Hematopoietic multipotent progenitor cell treated with erythropoietin and hydrocortisone succinate and interleukin-3 and kit ligand, for 4 days (in vitro differentiated cells): Measurements from ENCODE around the gene TOR4A.

Experiments used
- DNase-seq: peaks from one replicate; pipeline ENCODE4 v3.0.0-alpha.2; 2015

TOR4A gene

DNA sequence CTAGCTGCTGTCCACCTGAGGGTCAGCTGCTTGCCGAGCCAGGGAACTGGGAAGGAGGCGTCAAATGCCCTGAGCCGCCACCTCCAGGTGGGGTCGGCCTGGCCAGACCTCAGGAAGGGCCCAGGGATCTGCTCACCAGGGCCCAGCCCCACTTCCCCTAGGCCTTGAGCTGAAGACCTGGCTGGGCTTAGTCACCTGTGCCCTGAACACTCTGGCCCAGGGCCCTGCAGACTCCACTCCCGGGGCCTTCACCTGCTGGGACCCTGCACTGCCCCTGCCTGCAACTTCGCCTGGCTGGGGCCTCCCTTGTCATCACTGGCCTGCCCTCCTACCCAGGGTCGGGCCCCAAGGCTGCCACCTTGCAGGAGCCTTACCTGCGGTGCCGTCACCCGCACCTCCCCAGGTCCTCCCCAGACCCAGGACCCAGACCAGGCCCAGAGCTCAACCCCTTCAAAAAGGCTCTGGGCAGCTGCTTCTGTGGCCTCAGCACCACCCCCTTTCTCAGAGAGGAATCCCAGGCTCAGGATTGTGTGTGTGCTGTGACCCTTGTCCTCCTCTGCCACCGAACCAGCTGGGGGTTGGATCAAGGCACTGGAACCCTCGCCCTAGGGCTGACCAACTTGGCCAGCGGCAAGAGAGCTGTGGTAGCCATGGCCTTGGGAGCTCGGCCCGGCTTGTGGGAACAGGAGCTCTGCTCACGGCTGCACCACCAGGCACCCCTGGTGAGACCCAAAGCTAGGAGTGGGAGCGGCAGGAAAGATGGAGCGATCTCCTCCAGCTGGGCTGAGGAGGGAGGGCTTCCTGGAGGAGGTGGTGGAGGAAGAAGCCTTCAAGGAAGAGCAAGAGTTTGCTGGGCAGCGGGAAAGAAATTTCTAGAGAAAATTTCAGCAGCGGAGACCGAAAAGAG is 23.6 kb upstream of the TOR4A start:
- DNase-seq = no peak

DNA sequence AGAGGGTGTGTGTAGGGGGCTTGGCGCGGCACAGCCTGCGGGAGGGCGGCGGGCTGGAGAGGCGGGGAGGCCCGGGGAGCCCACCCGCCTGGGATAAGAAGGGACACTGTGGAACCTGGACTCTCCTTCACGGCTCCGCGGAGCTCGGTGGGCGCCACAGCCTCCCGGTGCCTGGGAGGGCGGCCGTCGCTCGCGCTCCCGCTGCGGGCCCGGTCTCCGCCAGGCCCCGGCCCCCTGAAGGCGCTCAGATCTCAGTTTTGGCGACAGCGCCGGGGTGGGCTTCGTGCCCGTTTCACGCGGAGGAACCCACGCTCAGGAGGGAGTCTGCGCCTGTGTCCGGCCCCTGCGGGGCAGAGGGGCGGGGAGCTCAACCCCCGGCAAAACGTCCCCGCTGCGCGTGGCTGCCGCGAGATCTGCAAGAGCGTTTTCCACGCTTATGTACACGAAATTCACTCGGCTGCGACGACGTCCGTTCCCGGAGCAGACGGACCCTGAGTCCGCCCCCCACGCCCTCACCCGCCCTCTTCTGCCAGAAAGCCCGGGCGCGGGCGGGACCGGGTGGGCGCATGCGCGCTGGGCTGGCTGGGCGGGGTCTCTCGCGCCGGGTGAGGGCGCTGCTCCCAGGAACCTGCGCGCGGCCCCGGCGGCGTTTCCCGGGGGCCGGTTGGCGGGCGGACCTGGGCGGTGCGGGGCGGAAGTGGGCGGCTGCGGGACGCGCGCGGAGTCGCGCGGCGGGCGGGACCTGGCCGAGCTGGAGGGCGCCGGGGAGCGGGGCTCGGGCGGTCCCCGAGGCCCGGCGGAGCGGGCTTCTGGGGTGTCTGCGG is 22.7 kb upstream of the TOR4A start, which contains the start of gene NELFB:
Gene NELFB, plus strand, starts transcription at position 704 of the 824 bp plus-strand sequence.
- DNase-seq = peak; percentile 95

DNA sequence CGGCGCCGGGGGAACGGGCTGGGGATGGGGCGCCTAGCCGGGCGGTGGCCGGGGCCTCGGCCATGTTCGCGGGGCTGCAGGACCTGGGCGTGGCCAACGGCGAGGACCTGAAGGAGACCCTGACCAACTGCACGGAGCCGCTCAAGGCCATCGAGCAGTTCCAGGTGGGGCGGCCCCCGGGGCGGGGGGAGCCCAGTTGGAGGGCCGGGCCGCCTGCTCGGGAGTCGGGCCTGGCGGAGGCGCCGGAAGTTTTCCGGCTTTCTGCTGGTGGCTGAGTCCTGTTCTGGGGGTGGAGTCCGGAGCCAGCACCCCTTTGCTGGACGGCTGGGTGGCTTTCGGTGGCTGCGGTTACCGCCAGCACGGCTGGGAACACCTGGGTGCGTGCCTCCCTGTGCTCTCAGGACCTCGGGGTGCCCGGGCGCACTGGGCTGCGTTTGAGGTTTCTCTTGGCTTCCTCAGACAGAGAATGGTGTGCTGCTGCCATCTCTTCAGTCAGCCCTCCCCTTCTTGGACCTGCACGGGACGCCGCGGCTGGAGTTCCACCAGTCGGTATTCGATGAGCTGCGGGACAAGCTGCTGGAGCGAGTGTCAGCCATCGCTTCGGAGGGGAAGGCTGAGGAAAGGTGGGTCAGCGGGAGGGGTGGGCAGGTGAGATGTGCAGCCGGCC is 21.9 kb upstream of the TOR4A start:
- DNase-seq = no peak

DNA sequence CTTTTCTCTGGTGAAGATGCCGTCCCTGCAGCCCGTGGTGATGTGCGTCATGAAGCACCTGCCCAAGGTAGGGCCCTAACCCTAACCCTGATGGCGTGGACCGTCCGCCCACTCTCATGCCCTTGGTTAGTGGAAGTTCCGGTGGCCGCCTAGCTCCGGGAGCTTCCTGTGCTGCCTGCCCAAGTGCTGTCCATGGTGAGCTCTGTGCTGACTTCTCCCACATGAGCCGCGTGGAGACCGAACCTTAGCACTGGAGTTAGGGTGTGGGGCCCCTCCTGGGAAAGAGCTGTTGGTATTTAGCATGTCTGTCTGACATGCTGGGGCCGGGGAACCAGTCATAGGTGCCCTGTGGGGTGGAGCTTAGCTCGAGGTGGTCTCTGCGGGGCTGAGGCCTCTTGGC is 21.2 kb upstream of the TOR4A start:
- no peak for DNase-seq

DNA sequence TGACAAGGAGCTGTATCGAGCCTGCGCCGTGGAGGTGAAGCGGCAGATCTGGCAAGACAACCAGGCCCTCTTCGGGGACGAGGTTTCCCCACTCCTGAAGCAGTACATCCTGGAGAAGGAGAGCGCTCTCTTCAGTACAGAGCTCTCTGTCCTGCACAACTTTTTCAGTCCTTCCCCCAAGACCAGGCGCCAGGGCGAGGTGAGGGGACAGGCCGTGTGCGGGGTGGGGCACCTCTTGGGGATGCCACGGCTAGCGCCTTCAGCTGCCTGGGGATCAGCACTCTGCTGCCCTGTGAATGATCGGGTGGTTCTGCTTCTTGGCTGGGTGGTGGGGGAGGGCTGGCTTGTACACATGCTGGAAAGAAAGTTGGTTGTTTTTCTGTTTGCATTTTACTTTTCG is 20.7 kb upstream of the TOR4A start:
- peak; percentile 70 for DNase-seq

DNA sequence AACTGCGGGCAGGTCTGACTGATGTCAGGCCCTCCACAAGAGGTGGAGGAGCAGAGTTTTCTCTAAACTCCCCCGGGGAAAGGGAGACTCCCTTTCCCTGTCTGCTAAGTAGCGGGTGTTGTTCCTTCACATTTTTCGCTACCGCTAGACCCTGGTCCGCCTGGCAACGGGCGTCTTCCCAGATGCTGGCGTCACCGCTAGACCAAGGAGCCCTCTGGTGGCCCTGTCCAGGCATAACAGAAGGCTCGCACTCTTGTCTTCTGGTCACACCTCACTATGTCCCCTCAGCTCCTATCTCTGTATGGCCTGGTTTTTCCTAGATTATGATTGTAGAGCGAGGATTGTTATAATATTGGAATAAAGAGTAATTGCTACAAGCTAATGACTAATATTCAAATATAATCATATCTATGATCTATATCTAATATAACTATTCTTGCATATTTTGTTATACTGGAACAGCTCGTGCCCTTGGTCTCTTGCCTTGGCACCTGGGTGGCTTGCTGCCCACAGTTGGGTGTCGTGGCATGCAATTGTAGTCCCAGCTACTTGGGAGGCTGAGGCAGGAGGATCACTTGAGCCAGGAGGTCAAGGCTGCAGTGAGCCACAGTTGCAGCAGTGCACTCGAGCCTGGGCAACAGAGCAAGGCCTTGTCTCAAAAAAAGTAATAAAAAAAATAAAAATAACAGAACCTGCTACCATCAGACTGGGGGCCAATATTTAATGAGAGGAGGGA is 15.2 kb upstream of the TOR4A start:
- DNase-seq = peak; percentile 56

DNA sequence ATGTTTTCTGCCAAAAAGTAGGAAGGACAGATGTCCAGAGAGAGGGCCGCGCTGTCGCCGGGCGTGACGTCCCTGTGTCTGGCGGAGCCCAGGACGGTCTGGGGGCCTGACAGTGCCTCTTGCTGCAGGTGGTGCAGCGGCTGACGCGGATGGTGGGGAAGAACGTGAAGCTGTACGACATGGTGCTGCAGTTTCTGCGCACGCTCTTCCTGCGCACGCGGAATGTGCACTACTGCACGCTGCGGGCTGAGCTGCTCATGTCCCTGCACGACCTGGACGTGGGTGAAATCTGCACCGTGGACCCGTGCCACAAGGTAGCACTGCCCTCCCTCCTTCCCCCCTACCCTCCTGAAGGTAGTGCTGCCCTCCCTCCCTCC is 14.6 kb upstream of the TOR4A start:
- no peak for DNase-seq

DNA sequence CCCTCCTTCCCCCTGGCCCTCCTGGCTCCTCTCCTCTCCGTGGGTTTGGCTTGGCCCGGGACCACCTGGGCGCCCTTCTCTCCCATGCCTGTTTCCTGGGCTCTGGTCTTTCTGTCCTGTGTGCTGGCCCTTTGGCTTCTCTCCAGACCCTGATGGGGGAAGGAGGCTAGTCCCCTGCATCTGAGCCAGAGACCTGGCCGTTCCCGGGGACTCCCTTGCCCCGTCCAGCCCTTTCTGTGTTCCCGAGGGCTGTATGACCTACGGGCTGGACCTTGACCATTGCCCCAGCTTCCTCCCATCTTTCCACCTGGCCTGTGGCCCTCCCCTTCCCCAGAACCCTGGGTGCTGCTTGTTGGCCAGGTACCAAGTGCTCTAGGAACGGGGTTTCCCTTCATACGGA is 14.0 kb upstream of the TOR4A start:
- no peak for DNase-seq

DNA sequence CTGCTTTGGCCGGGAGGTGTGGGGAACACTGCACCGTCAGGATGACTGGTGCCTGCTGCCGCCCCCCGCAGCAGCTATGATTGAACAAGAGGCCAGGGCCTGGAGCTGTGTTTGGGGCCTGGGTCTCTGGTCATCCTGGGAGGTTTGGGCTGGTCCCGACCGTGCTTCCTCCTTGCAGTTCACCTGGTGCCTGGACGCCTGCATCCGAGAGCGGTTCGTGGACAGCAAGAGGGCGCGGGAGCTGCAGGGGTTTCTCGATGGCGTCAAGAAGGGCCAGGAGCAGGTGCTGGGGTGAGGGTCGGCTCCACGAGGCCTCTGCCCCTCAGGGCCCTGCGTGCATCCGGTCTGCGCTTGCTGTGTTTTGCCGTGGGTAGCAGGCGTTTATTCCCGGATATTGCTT is 13.5 kb upstream of the TOR4A start:
- no peak for DNase-seq

DNA sequence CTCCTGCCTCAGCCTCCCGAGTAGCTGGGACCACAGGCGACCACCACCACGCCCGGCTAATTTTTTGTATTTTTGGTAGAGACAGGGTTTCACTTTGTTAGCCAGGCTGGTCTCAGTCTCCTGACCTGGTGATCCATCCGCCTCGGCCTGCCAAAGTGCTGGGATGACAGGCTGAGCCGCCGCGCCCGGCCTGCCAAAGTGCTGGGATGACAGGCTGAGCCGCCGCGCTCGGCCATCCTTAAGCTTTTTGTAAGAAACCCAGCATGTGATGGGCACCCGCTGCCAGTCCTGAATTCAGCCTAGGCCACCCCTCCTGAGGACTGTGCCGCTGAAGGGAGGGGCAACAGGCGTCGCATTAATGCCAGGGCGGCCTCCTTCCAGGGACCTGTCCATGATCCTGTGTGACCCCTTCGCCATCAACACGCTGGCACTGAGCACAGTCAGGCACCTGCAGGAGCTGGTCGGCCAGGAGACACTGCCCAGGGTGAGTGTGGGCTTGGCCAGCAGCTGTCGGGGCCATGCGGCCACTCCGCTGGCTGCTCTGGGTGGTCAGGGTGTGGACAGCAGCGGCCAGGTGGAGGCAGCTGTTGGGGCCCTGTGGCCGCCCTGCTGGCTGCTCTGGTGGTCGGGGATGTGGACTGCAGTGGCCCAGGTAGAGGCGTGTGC is 11.9 kb upstream of the TOR4A start:
- DNase-seq = no peak

DNA sequence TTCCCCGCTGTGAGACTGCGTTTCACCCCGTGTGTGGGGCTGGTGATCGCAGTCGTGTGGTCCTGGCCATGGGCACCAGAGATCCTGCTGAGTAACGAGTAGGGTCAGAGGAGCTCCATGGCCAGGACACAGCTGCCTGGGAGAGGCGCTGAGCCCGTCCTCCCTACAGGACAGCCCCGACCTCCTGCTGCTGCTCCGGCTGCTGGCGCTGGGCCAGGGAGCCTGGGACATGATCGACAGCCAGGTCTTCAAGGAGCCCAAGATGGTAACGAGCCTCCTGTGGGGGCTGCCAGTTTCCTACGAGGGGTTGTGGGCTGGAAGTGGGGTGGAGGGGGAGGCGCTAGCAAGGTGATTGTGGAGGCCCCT is 11.4 kb upstream of the TOR4A start:
- no peak for DNase-seq

DNA sequence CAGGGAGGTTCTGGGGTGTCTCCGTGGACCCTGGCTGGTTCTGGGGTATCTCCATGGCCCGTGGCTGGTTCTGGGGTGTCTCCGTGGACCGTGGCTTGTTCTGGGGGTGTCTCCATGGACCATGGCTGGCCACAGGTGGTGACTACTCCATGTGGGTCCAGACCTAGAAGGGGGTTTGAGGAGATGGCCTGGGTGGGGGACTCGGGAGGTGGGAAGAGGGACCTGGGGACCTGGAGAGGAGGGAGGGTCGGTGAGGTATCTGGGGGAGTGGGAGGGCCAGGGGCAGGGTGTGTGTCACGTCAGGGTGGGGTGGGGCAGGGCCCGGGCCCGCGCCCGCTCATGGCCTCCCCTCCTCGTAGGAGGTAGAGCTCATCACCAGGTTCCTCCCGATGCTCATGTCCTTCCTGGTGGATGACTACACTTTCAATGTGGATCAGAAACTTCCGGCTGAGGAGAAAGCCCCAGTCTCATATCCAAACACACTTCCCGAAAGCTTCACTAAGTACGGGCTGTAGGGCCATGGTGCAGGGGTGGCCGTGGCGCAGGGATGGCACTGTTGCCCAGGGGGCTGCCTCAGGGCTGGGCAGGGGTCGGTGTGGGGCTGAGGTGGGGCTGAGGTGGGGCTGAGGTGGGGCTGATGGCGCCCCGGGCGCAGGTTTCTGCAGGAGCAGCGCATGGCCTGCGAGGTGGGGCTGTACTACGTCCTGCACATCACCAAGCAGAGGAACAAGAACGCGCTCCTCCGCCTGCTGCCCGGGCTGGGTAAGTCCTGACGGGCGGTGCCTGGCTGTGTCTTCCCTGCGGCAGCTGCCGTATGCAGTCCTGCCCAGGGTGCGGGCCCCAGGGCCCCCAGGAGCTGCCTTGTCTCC is 10.7 kb upstream of the TOR4A start:
- DNase-seq = no peak

DNA sequence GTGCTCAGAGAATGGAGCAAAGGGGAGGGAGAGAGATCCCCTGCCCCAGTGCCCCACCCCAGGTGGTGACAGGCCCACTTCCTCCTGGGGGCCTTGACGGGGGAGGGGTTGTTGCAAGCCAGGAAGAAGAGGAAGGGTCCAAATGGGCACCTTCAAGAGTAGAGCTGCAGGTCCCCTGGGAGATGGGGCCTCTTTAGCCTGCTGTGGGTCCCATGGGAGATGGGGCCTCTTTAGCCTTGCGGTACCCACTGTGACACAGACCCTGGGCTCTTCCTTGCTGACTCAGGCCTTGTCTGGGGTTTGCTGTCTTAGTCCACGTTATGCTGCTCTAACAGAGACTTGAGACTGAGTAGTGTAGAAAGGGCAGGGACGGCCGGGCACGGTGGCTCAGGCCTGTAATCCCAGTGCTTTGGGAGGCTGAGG is 9.6 kb upstream of the TOR4A start:
- DNase-seq = no peak

DNA sequence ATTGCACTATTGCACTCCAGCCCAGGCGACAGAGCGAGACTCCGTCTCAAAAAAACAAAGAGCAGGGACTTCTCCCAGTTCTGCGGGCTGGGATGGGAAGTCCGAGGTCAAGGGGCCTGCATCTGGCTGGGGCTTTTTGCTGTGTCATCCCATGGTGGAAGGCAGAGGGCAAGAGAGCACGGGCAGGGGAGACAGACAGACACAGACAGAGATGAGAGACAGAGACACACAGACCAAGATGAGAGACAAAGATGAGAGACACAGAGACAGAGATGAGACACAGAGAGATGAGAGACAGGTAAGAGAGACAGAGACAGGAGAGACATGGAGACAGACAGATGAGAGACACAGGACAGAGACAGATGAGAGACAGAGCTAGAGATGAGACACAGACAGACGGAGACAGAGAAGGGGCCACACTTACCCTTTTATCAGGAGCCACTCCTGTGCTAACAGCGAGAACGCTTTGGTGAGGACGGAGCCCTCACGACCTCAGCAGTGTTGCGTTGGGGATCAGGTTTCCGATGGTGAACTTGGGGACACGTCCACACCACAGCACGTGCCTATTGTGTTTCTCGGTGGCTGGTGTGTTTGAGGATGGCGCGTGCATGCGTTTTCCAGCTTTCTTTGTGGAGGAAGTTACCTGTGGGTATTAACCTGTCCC is 8.9 kb upstream of the TOR4A start:
- no peak for DNase-seq

DNA sequence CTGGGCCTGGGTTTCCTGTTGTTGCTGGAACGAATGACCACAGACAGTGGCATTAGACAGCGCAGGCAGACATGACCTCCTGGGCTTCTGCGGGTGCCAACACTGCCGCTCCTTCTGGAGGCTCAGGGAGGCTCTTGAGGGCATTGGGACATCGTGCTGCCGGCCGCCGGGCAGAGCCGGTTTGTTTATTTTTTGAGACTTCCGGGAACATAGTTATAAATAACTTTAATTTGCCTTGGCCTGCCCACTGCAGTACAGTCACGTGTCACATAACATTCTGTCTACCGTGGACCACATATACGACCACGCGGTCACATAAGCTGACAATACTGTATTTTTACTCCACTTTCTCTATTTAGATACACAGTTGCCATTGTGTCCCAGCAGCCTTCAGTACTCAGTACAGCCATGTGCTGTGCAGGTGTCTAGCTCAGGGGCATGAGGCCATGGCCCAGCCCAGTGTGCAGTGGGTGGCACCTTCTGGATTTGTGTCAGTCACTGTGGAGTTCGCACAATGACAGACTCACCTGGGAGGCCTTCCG is 8.2 kb upstream of the TOR4A start:
- no peak for DNase-seq

DNA sequence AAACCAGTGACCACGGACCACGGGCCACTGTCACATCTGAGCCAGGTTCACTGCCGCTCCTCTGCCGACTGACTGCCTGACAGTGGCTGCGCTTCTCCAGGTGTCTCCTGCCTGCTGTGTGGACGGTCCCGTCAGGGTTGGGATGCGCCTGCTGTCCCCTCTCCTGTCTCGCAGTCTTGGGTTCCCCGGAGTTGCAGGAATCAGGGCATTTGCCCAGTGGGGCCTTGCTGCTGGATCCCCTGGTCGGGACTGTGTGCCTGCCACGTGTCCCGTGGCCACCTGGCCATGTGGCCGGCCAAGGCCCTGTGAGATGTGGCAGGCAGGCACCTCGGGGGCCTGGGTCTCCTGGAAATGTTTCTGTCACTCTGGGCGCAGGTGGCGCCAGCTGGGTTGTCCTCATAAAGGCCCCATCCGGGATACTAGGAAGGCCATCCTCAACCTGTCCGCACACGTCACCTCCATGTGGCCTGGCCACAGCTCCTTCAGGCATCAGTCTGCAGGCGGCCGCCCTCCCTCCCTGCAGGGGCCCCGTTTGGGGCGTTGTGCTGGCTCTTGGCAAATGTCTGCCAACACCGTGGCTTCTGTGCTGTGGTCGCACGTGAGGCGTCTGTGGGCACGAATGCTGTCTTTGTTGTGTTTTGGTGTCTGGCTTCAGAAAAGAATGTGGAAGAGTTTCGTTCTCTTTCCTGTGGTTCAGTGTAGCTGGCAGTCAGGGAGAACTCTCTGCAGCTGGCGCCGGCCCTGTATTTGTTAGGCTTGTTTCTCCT is 6.4 kb upstream of the TOR4A start:
- DNase-seq = peak; percentile 69

DNA sequence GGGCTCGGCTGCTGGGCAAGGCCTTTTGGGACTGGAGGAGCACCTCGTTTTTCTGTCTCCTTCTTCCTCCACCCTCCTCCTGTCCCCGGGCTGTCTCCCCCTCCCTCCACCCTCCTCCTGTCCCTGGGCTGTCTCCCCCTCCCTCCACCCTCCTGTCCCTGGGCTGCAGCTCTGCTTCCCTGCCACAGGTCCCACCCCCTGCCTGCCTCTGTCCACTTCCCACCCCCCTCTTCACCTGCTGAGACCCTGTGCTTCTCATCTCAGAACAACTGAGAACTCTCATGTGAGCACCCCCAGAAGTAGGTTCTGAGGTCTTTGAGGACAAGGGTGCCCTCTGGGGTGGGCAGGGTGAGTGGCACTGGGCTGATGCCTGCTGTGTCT is 5.8 kb upstream of the TOR4A start:
- DNase-seq = no peak

DNA sequence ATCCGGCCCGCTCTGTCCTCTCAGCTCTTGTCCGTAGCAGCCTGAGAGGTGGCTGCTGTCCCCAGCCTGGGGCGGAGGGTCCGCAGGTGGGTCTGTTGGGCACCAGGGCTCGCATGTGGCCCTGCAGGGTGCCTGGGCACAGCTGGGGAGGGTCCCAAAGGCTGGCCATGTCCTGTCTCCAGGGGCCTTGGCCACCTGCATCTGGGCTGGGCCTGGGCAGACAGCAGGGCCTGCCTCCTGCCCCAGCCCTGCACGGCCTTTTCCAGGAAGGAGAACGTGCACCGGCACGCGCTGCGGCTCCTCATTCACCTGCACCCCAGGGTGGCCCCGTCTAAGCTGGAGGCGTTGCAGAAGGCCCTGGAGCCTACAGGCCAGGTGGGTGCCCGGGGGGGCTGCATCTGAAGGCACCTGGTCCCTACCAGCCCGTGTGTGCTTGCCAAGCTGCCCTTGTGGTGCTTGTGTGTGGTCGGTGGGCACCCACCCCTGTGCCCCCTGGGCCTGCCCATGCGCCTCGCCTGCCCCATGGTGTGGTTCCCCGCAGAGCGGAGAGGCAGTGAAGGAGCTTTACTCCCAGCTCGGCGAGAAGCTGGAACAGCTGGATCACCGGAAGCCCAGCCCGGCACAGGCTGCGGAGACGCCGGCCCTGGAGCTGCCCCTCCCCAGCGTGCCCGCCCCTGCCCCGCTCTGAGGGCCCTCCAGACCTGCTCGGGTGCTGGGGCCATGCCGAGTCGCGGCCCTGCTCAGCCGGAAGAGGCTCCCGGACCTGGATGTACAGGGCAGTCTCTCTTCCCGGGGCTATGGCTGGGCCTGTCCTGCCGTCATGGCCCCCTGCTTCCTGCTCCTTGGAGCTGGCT is 5.1 kb upstream of the TOR4A start:
- DNase-seq = no peak

DNA sequence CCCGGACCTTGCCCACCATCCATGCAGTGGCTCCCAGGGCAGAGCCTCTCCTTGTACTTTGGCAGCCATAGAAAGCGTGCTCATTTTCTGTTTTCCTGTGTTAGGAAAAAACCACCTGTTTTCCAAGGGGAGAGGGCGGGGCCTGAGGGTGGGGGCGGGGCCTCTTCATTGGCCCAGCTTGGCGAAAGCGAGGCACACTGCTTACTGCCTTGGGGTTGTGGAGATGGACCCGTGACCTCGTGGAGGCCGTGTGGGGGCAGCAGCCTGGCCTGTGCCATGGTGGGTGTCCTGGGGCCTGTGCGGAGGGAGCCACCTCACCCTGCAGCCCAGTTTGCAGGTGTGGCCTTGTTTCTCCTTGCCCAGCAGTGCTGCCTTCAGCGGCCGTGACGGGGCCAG is 4.4 kb upstream of the TOR4A start:
- DNase-seq = no peak
